Neuron (in vitro differentiated cells): ENCODE results near the gene RGS4.
A peak's percentile ranks its signal among the peaks of the same experiment; 100 is the strongest.

Experiments
- H2AFZ ChIP-seq: one replicate; pipeline ENCODE4 v1.6.1; 2013; ENCODE audit warnings: low read depth, mild to moderate bottlenecking, inconsistent platforms, low read length, moderate library complexity
- H3K27me3 ChIP-seq: one replicate; pipeline ENCODE4 v1.6.1; 2013; ENCODE audit warnings: low read length; ENCODE audit not compliant: insufficient read depth
- H3K36me3 ChIP-seq: one replicate; pipeline ENCODE4 v1.6.1; 2013; ENCODE audit warnings: low read length; ENCODE audit not compliant: insufficient read depth
- H3K4me1 ChIP-seq: one replicate; pipeline ENCODE4 v1.6.1; 2013; ENCODE audit warnings: low read length; ENCODE audit not compliant: insufficient read depth
- H3K4me3 ChIP-seq: 2 replicates; pipeline ENCODE4 v1.5.1; 2013; ENCODE audit warnings: mild to moderate bottlenecking, low read length, moderate library complexity
- H3K9me3 ChIP-seq: one replicate; pipeline ENCODE4 v1.6.1; 2013; ENCODE audit warnings: low read length

Gene RGS4

GRCh38 chr1:163069142-163069541 is at the start of gene RGS4:
RGS4 (plus strand) TSS chr1:163069361; CDS start chr1:163069485, 124 bp downstream.
- H3K9me3 ChIP-seq: no peaks in the 10 kb centered on the region
- H2AFZ ChIP-seq: peak within 1 kb of the TSS; percentile 41
- H3K36me3 ChIP-seq: no peaks in the 10 kb centered on the region
- H3K27me3 ChIP-seq: no peaks in the 10 kb centered on the region
- peak within 1 kb of the TSS; percentile 26 for H3K4me3 ChIP-seq
- peaks cover 7% of the 10 kb centered on the region for H3K4me1 ChIP-seq

- Histone ChIP-seq H2AFZ (no peak overlapping the region), H3K9me3 (no peaks in the 10 kb centered on the region), H3K27me3 (no peaks in the 10 kb centered on the region)
Measured at GRCh38 chr1:163022129-163022528, 47.0 kb upstream of the RGS4 start.

GRCh38 chr1:163027610-163028009 is 41.6 kb upstream of the RGS4 start:
- H3K9me3 ChIP-seq: no peaks in the 10 kb centered on the region
- no peak overlapping the region for H3K4me3 ChIP-seq
- H3K4me1 ChIP-seq: no peaks in the 10 kb centered on the region
- peaks cover 2% of the 10 kb centered on the region for H3K27me3 ChIP-seq
- no peaks in the 10 kb centered on the region for H3K36me3 ChIP-seq
- no peak overlapping the region for H2AFZ ChIP-seq

More at GRCh38 chr1:163022129-163022528, 47.0 kb upstream of the RGS4 start:
- no peaks in the 10 kb centered on the region for H3K36me3 ChIP-seq
- H3K4me1 ChIP-seq: no peaks in the 10 kb centered on the region
- H3K4me3 ChIP-seq: no peak overlapping the region

GRCh38 chr1:163029901-163030300 is 39.3 kb upstream of the RGS4 start:
- Histone ChIP-seq H3K36me3 (no peaks in the 10 kb centered on the region), H3K27me3 (peaks cover 2% of the 10 kb centered on the region), H2AFZ (no peak overlapping the region), H3K9me3 (no peaks in the 10 kb centered on the region), H3K4me3 (no peak overlapping the region), H3K4me1 (no peaks in the 10 kb centered on the region)

- H2AFZ ChIP-seq: no peak overlapping the region
Measured at GRCh38 chr1:163035446-163036249, 33.5 kb upstream of the RGS4 start.

GRCh38 chr1:163036671-163037070 is 32.5 kb upstream of the RGS4 start:
- Histone ChIP-seq H2AFZ (no peak overlapping the region), H3K36me3 (no peaks in the 10 kb centered on the region), H3K27me3 (no peaks in the 10 kb centered on the region), H3K9me3 (no peaks in the 10 kb centered on the region), H3K4me3 (no peak overlapping the region), H3K4me1 (no peaks in the 10 kb centered on the region)

More at GRCh38 chr1:163035446-163036249, 33.5 kb upstream of the RGS4 start:
- Histone ChIP-seq H3K27me3 (no peaks in the 10 kb centered on the region), H3K9me3 (no peaks in the 10 kb centered on the region), H3K4me3 (no peak overlapping the region), H3K36me3 (no peaks in the 10 kb centered on the region), H3K4me1 (no peaks in the 10 kb centered on the region)

GRCh38 chr1:163038928-163039706 is 30.0 kb upstream of the RGS4 start:
- no peaks in the 10 kb centered on the region for H3K36me3 ChIP-seq

GRCh38 chr1:163039707-163040093 is 29.5 kb upstream of the RGS4 start:
- Histone ChIP-seq H3K4me3 (no peak overlapping the region), H3K36me3 (no peaks in the 10 kb centered on the region), H3K4me1 (no peaks in the 10 kb centered on the region), H2AFZ (no peak overlapping the region), H3K27me3 (no peaks in the 10 kb centered on the region), H3K9me3 (no peaks in the 10 kb centered on the region)

More at GRCh38 chr1:163038928-163039706, 30.0 kb upstream of the RGS4 start:
- Histone ChIP-seq H2AFZ (no peak overlapping the region), H3K4me3 (no peak overlapping the region), H3K9me3 (no peaks in the 10 kb centered on the region), H3K27me3 (no peaks in the 10 kb centered on the region), H3K4me1 (no peaks in the 10 kb centered on the region)

GRCh38 chr1:163046071-163046470 is 23.1 kb upstream of the RGS4 start:
- no peaks in the 10 kb centered on the region for H3K4me1 ChIP-seq
- no peak overlapping the region for H3K4me3 ChIP-seq
- no peaks in the 10 kb centered on the region for H3K36me3 ChIP-seq
- no peak overlapping the region for H2AFZ ChIP-seq
- no peaks in the 10 kb centered on the region for H3K27me3 ChIP-seq
- H3K9me3 ChIP-seq: no peaks in the 10 kb centered on the region

- Histone ChIP-seq H2AFZ (no peak overlapping the region), H3K4me1 (no peaks in the 10 kb centered on the region), H3K27me3 (no peaks in the 10 kb centered on the region), H3K4me3 (no peak overlapping the region), H3K36me3 (no peaks in the 10 kb centered on the region), H3K9me3 (no peaks in the 10 kb centered on the region)
Measured at GRCh38 chr1:163047951-163048659, 21.1 kb upstream of the RGS4 start.

GRCh38 chr1:163048869-163049268 is 20.3 kb upstream of the RGS4 start:
- H3K36me3 ChIP-seq: no peaks in the 10 kb centered on the region
- no peak overlapping the region for H2AFZ ChIP-seq
- H3K9me3 ChIP-seq: no peaks in the 10 kb centered on the region
- H3K27me3 ChIP-seq: no peaks in the 10 kb centered on the region
- H3K4me1 ChIP-seq: no peaks in the 10 kb centered on the region
- no peak overlapping the region for H3K4me3 ChIP-seq

GRCh38 chr1:163049296-163049695 is 19.9 kb upstream of the RGS4 start:
- Histone ChIP-seq H3K27me3 (no peaks in the 10 kb centered on the region), H3K36me3 (no peaks in the 10 kb centered on the region), H2AFZ (no peak overlapping the region), H3K4me3 (no peak overlapping the region), H3K9me3 (no peaks in the 10 kb centered on the region), H3K4me1 (peaks cover 3% of the 10 kb centered on the region)

GRCh38 chr1:163050496-163050895 is 18.7 kb upstream of the RGS4 start:
- no peaks in the 10 kb centered on the region for H3K9me3 ChIP-seq
- no peak overlapping the region for H2AFZ ChIP-seq
- no peak overlapping the region for H3K4me3 ChIP-seq
- peaks cover 3% of the 10 kb centered on the region for H3K4me1 ChIP-seq
- H3K36me3 ChIP-seq: no peaks in the 10 kb centered on the region
- H3K27me3 ChIP-seq: no peaks in the 10 kb centered on the region
